Colon (tissue), 2 donors: ENCODE measurements around the gene DDAH2.
"Not testable (repeated sequence)": the region's sequence is repeated elsewhere in the genome, so short reads cannot be mapped to it uniquely, and the experiment has no call there.

Experiments used
- FAIRE-seq: peaks from 2 replicates; lab custom pipeline; 2012; peaks lifted over from hg19 to GRCh38; lab: Jason Lieb, UNC
- donor health status: control.
- donor health status: control.

The DDAH2 gene

DNA sequence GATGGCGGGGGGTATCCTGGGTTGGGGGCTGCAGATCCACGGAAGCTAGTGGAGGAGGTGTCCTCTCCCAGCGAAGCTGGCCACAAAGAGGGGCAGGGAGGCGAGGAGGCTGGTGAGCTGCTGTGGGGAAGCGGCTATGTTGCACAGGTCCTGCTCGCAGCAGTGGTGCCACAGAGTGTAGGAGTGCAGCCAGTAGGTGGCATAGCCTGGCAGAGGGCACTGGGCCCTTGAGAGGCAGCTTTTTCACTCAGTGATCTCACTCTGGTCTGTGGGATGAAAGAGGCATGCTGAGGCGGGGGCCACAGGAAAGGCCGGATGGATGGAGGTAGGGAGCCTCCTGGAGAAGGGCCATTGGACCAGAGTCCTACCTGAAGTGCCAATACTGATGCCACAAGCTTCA lies 16.8 kb downstream of the DDAH2 start:
- no peak for FAIRE-seq

DNA sequence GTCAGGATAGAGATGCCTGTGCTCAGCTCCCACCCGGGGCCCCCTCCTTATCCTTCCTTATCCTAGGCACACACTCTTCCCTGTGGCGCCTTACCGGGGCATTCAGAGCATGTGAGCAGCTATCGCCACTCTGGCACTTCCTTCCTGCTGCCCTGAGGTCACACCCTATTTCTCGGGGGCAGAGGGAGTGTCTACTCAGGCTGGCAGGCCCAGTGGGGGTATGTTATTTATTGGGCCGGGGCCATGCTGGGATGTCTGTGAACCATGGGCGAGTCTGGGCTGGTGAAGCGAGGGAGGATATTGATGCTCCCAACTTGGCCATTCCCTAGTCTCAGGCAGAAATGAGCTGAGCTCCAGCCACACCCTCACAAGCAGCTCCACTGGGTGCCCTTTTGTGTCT lies 17.9 kb downstream of the DDAH2 start:
- no peak for FAIRE-seq

DNA sequence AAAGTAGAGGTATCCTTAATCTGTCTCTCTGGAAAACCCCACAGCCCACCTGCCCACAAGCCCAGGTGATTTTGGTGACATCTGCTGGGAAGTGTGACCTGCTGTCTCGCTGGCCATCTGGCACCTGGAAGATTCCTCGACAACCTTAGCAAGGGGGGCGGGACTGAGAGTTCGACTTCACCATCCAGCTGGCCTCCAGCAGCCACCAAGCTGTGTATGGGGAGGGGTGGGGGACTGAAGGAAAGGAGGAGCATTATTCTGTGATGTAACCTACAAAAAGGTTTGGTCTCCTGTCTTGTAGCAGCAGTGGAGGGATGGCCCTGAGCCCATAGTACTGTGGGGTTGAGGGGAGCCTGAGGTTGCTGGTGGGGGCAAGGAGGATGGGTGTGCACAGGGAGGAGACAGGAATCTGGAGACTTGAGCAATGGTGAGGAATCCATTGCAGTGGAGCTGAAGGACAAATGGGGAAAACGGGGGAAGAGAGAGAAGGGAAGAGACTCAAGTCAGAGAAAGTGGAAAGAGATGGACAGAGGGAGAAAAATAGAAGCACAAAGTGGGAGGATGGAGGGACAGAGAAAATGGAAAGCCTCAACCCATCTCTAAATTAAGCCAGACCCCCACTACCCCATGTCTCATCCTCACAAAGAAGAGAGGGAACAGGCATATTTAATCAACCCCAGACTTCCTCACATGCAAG lies 18.4 kb downstream of the DDAH2 start:
- no peak for FAIRE-seq

DNA sequence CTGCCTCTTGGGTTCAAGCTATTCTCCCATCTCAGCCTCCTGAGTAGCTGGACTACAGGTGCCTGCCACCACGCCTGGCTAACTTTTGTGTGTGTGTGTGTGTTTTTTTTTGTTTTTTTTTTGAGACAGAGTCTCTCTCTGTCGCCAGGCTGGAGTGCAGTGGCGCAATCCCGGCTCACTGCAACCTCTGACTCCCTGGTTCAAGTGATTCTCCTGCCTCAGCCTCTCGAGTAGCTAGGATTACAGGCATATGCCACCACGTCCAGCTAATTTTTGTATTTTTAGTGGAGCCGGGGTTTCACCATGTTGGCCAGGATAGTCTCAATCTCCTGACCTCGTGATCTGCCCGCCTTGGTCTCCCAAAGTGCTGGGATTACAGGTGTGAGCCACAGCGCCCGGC lies 19.9 kb downstream of the DDAH2 start:
- not testable (repeated sequence) for FAIRE-seq

DNA sequence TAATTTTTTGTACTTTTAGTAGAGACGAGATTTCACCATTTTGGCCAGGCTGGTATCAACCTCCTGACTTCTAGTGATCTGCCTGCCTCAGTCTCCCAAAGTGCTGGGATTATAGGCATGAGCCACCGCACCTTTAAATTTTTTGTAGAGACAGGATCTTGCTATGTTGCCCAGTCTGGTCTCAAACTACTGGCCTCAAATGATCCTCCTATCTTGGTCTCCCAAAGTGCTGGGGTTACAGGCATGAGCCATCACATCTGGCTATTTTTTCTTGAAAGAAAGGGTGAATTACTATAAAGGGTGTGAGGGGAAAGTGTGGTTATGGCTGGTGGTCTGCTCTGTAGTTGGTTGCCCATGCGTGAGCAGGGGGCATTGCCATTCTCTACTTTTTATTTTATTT lies 20.9 kb downstream of the DDAH2 start:
- FAIRE-seq: no peak

DNA sequence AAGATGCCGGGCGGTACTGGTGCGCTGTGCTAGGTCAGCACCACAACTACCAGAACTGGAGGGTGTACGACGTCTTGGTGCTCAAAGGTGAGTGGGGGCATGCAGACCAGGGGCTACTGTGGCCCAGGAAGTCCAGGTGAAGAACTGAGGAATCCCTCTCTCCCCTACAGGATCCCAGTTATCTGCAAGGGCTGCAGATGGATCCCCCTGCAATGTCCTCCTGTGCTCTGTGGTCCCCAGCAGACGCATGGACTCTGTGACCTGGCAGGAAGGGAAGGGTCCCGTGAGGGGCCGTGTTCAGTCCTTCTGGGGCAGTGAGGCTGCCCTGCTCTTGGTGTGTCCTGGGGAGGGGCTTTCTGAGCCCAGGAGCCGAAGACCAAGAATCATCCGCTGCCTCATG lies 21.4 kb downstream of the DDAH2 start:
- FAIRE-seq: no peak

DNA sequence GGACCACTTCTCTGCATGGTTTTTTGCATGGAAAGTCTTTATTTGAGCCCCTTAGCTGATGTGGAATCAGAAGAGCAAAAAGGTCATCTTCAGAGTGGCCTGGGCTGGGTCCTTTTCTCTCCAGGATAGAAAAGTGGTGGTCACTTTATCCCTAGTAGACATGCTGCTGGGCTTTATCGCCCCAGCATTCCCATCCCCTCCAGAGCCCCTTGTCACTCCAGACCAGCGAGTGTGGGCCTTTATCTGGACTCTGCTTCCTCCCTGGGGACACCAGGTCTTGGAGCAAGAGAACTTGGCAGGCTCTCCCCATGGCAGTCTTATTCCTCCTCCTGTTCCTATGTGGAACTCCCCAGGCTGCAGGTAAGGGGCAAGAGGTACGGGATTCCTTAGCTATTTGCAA lies 22.5 kb downstream of the DDAH2 start, which contains the start of gene LY6G6F:
LY6G6F (plus strand) TSS at position 268 of the 400 bp plus-strand sequence; CDS start at position 309, 41 bp downstream.
- no peak for FAIRE-seq

DNA sequence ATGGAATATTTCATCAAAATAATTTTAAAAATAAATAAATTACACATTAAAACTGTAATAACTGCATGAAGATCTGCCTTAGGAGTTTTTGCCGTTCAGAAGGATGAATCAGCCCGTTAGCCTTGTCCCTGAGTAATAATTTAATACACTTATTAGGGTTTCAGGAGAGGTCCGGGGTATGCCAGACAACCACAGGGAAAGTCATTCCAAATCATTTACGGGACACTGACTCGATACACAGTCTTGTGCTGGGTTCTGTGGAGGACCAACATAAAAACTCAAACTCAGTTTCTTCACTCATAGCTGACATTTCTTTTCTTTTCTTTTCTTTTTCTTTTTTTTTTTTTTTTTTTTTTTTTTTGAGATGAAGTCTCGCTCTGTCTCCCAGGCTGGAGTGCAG lies 23.2 kb downstream of the DDAH2 start:
- FAIRE-seq: no peak

DNA sequence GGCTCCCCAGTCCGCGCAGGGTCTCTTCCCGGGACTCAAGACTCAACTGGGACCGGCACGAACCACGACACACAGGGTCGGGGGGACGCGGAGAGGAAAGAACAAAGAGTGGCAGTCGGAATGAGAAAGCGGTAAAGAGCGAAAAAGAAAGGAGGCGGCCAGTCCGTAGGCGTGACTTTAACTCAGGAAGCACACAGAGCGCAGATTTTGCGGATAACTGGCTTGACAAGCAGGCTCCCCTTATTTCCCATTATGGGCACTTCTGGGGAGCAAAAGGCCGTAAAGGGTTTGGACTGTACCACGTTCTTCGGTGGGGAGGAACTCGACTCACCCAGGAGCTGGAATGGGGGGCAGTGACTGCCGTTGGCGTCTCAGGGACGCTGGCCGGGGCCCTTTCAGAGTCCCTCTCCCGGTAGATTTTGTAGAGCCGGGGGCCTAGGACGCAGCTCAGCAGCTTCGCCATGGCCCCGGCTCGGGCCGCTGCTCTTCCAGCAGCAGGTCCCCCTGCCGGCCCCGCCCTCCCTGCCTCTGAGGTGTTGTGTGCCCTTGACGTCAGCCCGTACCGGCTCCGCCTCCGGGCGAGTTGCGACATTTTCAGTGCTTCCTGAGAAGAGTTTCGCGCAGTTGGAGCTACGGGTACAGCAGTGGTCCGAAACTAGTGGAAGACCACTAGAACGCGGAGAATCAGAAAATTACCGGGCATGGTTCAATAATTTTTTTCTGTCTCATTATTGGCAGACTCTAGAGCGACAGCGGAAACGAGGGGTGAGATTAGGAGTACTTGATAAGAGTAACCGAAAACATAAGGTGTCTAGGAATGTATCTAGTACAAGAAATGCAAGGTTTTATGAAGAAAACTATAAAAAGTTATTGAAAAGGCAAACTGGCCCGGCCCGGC lies 26.0 kb downstream of the DDAH2 start, which contains the start of gene ABHD16A:
ABHD16A (minus strand) TSS at position 506 of the 898 bp plus-strand sequence; CDS start at position 463, 43 bp downstream.
- no peak for FAIRE-seq

DNA sequence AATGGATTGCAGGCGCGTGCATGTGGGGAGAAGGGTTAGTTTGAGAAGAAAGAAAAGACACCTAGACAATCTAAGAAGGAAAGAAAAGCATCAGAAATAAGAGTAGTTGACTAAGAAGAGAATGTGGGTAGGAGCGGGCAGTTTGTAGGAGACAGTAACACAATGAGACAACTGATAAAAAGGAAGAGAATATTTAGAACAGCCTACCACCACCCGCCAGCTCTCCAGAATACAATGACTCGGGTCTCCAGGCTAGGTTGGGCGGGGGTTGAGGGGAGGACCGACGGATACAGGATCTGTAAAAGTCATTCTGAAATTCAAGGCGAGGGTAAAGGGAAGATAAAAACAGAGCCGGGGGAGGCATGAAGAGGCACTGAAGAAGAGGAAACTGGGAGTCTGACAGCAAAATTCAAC lies 26.7 kb downstream of the DDAH2 start:
- no peak for FAIRE-seq

DNA sequence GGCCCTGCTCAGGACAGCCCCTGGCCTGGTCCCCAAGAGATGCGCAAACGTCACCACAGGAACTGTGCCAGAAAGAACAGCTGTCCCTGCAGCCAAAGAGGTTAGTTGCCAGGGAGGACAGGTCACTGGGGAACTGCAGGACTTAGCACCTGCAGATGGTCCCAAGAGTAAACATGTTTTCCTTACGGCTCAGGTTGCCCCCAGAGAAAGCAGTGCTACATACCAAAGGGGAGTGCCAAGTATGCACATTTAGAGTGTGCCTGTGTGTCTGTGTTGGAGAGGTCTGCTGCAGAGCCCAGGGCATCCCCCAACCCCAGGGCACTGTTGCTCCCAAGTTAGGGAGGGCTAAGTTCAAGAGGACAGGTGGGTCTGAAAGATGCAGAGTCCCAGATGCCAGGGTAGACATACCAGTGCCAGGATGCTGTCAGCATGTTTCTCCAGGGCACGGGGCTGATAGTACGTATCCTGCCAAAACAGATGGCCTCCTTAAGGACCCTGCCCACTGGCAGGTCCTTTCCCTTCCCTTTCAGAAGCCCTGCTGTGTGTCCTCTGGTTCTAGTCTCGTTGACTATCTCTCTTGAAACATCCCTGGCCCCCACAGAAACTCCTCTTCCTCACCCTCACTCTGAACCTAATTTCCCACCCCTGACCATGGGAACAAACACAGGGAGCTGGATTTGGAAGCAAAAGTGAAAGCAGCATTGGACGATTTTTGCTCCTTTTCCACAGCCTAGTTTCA lies 27.3 kb downstream of the DDAH2 start:
- no peak for FAIRE-seq

DNA sequence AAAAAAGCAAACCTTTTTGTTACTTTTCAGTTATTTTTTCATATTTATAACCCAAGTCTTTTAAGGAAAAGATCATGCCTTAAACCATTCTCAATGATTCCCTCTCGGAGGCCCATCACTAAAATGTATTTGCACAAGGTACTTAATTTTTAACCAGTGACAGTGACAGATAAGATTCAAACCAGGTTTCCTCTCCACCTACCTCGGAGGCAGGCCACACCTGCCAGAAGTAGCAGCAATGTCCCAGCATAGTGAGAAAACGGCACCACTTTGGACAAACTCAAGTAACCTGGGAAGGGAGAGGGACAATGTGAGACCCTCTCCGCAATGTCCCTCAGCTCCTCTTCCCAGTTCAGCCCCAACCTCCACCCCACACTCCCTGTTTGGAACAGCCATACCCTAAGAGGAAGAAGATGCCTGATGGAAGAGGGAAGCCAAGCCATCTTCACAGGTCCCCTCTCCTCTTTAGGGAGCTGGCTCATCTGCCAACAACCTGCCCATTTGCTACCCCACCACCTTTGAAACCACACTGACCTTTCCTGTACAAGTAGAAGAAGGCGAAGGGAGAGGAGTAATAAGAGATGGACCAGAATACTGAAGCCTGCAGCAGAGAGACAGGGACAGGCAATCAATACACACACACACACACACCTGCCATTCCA lies 28.2 kb downstream of the DDAH2 start:
- no peak for FAIRE-seq

DNA sequence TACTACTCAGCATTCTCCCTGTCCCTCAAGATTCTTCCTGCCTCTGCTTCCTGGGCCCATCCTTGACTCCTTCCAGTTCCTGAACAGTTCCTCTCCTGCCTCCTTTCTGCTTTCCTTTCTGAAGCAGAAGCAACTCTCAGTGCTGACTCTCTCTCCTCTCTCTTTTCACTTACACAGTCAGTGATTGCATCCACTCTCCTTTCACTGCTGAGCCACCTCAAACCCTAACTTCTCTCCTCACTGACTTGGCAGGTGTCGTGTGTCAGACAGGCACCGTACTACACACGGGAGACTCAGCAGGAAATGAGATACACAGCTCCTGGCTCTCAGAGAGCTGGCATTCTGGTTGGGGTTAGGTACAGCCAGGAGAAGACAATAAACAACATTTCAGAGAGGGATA lies 31.5 kb downstream of the DDAH2 start:
- FAIRE-seq: no peak

DNA sequence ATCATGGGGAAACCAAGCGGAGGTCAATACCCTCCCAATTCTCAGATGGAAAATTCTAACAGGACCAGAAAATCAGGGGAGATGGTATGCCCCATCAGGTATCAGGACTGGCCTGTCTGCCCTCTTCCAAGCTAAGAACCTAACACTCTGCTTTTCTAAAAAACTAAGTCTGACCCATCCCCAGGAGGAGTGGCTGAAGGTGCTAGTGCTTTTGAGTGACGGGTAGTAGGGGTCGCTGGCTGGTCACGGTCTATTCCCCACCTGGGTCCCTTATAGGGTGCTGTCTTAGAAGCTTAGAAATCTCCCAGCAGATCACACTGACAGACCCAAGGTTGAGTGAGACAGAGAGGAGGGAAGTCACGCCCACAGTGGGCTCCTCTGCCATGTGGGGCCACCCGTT lies 35.6 kb downstream of the DDAH2 start:
- FAIRE-seq: no peak

DNA sequence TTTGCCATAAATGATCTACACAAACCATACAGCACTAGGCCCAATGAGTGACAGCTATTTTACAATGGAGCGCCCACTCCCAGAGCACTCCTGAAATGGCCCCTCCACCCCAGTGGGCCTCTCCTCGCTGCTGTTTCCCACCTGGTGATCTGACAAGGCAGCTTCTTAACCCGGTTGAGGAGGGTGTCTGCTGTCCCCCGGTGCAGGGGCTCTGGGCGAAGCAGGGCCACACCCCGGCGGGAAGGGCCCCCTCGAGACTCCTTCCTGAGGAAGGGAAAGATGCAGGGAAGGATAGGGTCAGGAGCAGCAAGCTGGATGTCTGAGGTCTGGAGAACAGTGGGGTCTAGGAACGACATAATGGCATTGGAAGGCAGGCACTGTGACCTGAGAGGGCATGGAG lies 36.2 kb downstream of the DDAH2 start:
- FAIRE-seq: no peak

DNA sequence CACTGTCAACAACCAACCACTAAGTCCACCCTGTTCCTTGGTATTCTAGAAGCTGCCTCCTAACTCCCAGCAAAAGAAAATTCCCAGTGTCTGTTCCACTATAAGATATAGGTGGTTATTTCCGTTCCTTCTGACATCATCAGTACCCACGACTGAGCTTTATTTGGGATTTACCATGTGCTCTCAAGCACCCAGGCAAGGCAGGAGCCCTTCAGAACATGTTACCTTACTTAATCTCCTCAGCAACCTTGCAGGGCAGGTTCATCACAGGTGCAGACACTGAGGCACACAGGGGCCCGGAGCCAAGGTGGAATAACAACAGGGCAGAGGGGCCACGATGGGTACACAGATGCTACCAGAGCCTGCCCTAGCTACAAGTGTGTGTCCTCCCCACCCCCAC lies 36.7 kb downstream of the DDAH2 start:
- no peak for FAIRE-seq

DNA sequence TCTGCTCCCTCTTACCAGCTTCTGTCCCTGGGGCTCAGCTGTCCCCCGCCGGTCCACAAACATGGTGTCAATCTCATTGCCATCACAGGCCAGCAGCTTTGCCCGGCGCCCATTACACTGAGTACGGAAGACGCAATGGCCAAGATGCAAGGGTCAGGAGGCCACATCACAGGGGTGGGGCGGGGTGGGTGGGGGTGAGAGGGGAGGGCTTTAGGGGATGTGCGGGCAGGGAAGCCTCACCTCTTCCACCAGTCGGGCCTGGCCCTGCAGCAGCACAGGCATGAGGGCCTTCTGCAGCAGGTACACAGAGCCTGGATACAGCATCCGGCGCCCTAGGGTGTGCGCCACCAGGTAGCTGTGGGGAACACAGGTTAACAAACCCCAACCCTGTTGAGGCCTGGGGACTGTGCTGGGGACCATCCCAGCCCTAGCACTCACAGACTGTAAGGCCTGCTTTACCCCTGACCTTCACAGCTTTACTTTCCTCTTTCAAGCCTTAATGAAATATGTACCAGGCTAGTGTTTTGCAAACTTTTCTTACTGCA lies 37.5 kb downstream of the DDAH2 start:
- FAIRE-seq: no peak

DNA sequence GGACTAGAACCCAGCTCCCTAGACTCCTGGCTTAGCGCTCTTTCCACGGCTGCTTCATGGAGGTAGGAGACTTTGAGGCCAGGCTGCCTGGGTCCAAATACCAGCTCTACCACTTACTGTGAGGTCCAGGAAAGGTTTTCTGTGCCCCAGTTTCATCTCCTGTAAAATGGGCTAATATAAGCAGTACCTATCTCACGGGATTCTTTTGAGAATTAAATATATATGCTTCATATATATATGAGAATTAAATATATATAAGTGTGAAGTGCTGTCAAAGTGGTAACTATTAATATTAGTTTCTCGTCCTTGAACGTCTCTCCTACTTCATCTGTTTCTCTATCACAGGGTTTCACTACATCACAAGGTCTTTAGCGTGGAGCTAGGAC lies 38.0 kb downstream of the DDAH2 start:
- FAIRE-seq: no peak

DNA sequence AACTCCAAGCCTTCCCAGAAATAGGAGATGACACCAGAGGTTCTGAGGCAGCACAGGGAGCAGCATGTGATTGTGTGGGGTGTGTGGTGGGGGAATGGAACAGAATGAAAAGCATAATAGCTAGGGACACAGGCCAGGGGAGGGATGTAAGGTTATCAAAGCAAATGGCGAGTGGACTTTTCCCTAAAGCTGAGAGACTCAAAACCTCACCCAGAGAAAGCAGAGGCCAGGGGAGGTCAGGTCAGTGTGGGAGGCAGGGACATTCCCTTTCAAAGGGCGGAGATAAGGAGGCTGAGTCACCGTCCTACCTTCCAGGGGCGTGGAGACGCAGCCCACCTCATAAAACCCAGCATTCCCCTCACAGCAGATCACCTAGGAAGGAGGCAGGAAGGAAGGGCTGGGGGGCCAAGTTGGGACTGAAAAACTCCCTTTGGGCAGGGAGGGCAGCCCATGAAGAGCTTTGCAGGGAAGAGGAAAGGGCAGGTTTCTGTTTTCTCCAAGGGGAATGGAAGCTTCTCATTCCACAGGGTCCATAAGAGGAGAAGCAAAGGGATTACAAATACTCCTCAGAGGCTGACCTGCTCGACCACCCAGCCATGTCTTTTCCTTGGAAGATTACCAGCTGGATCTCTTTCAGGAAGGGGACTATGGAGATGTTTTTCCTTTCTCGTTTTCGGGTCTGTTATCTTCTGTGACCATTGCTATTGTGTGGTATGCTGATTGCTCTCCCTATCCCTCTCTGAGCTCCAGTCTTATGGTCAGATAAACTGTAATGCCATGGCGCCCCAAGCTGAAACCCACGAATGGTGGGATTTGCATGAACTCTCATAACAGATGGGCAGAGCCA lies 38.6 kb downstream of the DDAH2 start:
- no peak for FAIRE-seq

DNA sequence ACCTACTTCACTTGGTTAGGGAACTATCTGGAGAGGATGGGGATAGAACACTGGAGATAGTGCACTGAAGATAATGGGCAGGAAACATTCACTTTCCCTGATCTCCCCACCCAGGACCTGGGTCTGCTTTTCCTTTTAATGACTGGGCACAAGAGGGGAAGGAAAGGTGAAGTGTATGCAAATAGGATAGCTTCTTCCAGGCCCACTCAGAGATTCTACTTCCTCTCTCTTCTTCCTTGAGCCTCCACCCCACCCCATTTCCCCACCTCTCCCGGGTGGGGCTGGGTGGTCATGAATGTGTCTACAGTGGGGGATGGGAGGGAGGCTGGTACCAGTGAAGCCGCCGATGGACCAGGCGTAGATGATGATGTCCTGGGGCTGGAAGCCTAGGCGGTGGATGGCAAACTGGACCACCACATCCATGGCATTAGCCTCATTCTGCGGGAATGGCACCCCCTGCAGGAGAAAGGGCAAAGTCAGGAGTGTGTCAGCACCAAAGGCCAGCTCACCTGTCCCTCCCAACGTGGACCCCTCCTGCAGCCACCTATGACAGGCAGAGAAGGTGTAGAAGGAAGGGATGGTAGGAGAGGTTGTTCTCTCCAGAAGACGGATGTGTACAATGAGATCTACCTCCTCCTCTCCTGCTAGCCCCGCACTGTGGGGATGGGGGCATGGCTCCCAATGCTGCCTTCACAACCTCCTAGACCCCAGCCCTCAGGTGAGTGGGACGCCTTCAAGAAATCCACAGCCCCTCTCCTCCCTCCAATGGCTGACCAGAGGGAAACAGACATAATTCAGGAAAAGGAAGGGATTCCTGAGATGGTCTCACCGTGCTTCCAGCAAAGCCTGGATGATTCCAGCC lies 39.6 kb downstream of the DDAH2 start:
- no peak for FAIRE-seq
